GM19455 (cell line): Measurements from ENCODE around the gene RAX2.
"Not testable (repeated sequence)": the region's sequence is repeated elsewhere in the genome, so short reads cannot be mapped to it uniquely, and the experiment has no call there.

Experiments used
- ATAC-seq: cut with Tn5 transposase; IDR thresholded peaks from one replicate; pipeline ENCODE4 v1.9.1; 2021; ENCODE audit not compliant: unreplicated experiment

The RAX2 gene

GRCh38 chr19:3761382-3762129 lies 10.5 kb downstream of the RAX2 start, which contains the start of gene APBA3:
Gene APBA3, minus strand, starts transcription at chr19:3761692. Its CDS starts 1,428 bp downstream, at chr19:3760264.
- no peak for ATAC-seq

DNA sequence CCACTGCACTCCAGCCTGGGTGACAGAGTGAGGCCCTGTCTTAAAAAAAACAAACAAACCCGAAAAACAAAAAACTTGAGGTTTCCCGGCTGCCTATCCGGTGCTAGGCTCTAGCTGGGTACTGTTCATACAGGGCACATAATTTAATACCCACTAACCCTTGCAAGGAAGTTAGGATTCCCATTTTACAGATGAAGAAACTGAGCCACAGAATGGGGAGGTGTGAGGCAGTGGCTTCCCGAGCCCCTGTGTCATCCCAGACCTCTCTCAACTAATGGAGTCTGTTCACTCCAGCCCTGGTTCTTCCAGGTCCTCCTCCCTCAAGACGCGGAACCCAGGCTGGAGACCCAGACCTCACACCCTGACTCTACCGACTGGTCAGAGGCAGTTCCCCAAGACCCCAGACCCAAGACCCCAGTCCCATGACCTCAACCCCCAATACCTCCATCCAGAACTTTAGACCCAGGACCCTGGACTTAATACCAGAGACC lies 11.1 kb downstream of the RAX2 start:
- no peak for ATAC-seq

DNA sequence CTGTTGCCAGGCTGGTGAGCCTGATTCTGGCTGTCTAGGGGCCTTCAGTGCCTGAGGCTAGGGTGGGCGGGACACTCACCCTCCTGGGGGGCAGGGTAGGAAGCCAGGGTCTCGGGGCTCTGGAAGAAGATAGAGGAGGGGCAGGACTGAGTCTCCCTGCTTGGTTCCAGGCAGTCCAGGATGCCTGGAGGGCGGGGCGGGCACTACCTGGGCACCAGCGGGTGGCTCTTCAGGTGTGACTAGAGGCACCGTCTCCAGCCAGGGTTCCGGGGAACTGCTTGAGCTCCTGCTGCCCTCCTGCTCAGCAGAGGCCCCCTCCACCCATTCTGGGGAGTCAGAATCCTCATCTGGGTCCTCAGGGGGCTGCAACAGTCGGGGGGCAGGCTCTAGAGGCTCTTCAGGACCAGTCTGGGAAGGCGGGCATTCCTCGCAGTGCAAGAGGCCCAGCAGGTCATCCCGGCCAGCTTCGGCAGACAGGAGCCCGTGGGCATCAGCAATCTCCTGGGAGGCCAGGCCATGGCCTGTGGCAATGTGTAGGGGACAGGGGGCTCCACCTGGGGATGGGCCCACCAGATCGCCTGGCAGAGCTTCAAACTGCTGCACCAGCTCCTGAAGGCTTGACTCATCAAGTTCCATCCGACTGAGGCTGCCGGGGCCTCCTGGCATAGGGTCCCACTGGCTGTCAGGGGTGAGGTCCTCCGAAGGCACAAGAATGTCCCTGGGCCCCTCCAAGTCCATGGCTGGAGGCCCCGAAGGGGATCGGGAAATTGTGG lies 12.4 kb downstream of the RAX2 start:
- no peak for ATAC-seq

DNA sequence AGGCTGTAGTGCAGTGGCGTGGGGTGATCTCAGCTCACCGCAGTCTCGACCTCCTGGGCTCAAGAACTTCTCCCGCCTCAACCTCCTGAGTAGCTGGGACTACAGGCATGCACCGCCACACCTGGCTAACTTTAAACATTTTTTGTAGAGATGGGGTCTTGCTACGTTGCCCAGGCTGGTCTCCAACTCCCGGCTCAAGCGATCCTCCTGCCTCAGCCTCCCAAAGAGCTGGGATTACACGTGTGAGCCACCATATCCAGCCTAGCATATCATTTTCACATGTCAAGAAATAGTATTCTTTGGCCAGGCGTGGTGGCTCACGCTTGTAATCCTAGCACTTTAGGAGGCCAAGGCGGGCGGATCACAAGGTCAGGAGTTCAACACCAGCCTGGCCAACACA lies 13.7 kb downstream of the RAX2 start:
- not testable (repeated sequence) for ATAC-seq

GRCh38 chr19:3757705-3758104 lies 14.3 kb downstream of the RAX2 start:
- not testable (repeated sequence) for ATAC-seq

DNA sequence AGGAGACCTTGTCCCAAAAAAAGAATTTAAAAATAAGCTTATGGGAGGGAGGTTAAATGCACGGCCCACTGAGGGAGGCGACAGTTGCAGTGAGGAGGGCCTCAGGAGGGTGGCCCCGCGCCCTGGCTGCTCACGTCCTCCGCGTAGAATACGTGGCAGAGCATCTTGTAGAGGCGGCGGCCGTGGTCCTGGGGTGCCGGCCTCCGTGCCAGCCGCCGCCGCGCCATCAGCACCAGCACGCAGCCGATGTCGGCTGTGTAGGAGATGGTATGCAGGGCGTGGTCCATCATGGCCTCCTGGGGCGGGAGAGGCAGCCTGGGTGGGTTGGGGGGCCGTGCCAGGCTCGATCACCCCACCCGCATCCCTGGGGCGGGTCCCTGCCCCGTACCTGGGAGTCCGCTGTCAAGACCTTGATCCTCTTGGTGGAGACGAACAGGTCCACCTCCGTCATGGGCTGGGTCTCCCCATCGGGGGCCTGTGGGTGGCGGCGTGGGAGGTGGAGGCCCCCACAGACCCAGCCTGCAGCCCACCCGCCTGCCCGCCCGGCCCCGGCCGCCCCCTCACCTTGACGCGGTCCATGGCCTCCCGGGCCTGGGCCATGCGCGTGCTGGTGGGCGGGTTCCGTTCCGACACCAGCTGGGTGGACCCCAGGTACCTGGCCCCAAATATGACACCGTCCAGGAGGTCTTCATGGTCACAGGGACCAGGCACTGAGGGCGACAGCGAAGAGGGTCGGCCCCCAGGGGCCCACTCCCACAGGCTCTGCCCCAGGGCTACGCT lies 18.2 kb downstream of the RAX2 start:
- ATAC-seq = no peak

DNA sequence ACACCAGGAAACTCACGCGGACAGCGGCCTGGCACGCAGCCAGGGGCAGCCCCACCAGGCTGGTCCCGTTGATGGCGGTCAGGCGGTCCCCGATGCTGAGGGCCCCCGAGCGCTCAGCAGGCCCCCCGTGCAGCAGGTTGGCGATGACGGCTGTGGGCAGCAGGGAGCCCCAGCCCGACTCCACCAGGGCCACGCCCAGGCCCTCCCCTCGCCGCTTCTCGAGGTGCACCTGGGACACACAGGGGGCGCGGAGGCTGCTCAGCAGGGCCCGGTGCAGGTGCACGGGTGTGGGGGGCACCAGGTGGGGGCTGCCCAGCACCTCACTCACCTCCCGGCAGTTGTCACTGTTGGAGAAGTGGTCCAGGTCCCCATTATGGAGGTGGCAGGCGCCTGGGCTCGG lies 19.5 kb downstream of the RAX2 start:
- ATAC-seq = no peak

DNA sequence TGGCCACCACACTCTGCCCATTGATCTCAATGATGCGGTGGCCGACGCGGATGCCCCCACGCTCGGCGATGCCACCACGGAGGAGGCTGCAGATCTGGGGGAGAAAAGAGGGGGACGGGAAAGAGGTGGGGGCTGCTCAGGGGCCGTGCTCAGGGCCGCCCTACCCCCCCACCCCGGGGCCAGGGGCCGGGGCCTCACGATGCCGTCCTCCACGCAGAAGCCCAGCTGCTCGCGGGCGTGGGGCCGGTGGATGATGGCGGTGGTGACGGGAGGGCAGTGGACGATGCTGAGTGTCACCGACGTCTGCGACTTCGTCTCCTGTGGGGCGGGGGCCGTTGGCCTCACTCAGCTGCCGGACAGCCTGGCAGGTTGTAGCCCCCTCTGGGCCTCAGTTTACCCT lies 20.8 kb downstream of the RAX2 start:
- no peak for ATAC-seq

DNA sequence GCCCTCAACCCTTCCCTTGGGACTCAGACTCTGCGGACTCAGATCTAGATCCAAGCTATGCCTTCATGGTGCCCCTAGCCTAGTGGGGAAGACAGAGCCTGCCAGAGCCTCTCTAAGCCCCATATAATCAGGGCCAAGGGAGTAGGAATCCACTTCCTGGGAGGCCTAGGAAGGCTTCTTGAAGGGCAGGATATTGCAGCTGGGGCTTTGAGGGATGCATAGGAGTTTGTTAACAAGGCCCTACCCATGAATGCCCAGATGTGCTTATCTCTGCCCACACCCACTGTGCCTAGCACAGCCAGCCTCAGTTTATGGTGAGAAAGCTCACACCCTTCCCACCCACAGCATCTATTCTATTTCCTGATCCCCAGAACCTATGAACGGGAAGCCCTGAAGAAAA lies 21.8 kb downstream of the RAX2 start:
- ATAC-seq = no peak

- ATAC-seq = no peak
Measured at GRCh38 chr19:3748965-3749364, 23.1 kb downstream of the RAX2 start.

- ATAC-seq = no peak
Measured at GRCh38 chr19:3746371-3747056, 25.5 kb downstream of the RAX2 start.

GRCh38 chr19:3745363-3746045 lies 26.5 kb downstream of the RAX2 start:
- no peak for ATAC-seq

DNA sequence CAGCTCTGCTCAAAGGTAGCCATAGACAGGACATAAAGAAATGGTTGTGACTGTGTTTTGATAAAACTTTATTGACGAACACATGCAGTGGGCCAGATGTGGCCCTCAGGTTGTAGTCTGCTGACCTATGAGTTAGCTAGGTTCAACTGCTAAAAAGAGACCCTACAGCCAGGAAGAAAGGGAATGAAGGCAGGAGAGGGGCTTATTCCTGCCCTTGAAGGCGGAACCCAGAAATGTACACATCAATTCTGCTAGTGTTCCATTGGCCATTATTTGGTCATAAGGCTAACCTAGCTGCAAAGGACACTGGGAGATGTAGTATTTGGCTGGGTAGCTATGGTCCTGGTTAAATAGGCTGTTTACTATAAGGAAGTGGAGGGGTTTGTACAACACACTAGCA lies 28.5 kb downstream of the RAX2 start:
- ATAC-seq = no peak

DNA sequence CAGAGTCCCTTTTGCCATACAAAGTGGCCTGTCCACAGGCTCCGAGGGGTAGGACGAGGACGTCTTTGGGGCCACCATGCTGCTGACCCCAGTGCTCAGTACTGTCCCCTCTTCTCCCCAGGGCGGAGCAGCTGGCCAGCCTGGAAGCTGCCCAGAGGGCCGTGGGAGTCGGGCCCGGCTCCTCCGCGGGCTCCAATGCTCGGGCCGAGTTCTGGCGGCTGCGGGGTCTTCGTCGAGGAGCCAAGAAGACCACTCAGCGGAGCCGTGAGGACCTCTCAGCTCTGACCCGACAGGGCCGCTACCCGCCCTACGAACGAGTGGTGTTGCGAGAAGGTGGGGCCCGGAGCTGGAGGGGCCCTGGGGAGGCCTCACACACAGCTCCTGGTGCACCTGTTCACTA lies 31.6 kb downstream of the RAX2 start:
- ATAC-seq = no peak

DNA sequence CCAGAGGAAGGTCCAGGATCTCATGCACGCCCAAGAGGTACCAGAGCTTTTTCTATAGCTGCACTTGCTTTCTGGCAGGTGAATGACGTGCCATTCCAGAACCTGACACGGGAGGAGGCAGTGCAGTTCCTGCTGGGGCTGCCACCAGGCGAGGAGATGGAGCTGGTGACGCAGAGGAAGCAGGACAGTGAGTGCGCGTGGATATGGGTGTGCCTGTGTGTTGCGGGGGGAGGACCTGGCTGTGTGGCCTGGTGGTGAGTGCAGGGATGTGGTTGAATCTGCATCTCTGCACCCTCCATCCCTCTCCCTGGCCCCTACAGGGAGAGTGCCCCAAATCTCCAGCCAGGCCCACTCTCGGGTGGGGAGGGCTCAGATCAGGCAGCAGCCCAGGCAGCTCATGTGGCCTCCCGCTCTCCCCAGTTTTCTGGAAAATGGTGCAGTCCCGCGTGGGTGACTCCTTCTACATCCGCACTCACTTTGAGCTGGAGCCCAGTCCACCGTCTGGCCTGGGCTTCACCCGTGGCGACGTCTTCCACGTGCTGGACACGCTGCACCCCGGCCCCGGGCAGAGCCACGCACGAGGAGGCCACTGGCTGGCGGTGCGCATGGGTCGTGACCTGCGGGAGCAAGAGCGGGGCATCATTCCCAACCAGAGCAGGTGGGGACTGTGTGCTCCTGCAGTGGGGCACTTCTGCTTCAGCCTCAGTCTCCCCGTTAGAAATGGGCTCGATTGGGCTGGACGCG lies 33.4 kb downstream of the RAX2 start:
- ATAC-seq = no peak

DNA sequence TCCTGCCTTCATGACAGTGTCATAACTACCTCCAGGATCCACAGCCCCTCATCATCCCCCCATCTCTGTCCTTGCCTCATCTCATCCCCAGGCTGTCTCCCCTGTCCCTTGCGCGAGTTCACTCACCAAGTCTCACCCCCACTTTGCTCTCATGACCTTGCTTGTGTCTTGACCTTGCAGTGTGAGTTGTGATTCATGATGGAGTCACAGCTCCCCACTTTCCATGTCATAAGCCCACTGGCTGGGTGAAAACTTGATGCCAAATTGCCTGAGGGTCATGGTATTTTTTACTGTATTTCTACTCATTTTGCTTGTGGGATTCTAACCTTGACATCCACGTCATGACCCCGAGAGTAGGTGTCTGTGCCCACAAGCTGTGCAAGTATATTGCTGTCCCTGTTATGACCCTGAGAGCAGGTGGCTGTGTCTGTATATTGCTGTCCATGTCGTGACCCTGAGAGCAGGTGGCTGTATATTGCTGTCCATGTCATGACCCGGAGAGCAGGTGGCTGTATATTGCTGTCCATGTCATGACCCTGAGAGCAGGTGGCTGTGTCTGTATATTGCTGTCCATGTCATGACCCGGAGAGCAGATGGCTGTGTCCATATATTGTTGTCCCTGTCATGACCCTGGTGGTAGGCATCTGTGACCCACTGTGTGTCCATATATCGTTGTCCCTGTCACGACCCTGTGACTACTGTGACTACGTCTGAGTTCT lies 34.4 kb downstream of the RAX2 start:
- no peak for ATAC-seq

- ATAC-seq = no peak
Measured at GRCh38 chr19:3736106-3736724, 35.8 kb downstream of the RAX2 start.

DNA sequence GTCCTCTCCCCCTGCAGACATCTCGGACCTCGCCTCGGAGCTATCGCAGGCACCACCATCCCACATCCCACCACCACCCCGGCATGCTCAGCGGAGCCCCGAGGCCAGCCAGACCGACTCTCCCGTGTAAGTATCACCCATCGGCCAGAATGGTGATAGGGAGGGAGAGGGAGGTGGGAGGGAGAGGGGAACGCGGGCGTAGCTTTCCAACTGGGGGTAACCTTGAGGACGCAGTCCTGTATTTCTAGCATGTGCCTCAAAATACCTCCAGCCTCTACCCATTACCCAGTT lies 37.8 kb downstream of the RAX2 start:
- ATAC-seq = no peak
